Measurements from ENCODE around the gene NABP1. TPM values are rescaled to one million over a fixed set of nuclear protein-coding genes. Genes with fewer than 3 reads are reported as not detected.
A peak's percentile ranks its signal among the peaks of the same experiment; 100 is the strongest.

NABP1 gene
- total RNA-seq, 1 experiment from 2014 or later = 96.3 TPM

DNA sequence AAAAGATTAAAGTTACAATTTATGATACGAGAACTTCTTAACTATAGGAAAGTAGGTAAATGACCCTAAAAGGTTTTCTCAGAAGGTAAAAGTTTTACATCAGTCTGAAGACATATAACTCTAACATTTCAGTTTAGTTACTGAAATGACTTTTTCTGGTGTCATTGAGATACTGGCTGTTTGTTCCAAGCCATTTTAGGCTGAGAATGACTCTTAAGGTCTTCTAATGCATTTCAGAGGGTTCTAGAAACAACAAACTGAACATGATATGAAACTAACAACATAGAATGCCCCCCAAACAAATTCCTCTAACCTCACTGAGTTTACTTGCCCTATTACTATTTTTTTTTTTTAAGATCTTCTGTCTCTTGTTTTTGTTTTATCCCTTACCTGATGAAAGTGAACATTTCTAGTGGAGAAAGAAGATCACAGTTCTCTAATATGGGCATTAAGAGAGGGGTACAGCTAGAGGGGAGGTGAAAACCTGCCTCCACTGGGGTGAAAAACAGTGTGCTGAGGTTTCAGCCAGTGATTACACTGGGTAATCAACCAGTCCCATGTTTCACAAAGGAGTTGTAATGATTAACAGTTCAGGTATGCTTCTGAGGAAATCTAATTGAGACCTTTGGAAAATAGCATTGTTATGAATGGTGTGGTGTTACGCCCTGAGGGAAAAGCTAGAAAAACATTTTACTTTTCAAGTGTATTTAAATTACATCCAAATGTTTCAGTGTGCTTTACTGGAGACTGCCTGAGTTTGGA is 11.2 kb downstream of the NABP1 start:
- Mint-ChIP-seq H3K36me3 (ENCODE audit: insufficient read depth, unreplicated experiment) (peaks cover 57% of the 10 kb centered on the region), H3K27ac (ENCODE audit: low read depth, unreplicated experiment) (peak overlapping the region; percentile 91), H3K4me3 (ENCODE audit: unreplicated experiment) (peak overlapping the region; percentile 5), H3K27me3 (ENCODE audit: insufficient read depth, unreplicated experiment) (no peaks in the 10 kb centered on the region), H3K4me1 (ENCODE audit: insufficient read depth, unreplicated experiment) (peaks cover 28% of the 10 kb centered on the region), H3K9me3 (ENCODE audit: unreplicated experiment) (no peaks in the 10 kb centered on the region)
- BruUV-seq (replicated peaks) = TSS peak; percentile 91
- peak; percentile 87 for DNase-seq (ENCODE audit: unreplicated experiment)
- CTCF ChIA-PET = interaction anchor here (0.6 to 1.3 kb wide), 12 partner anchors 9 to 142 kb away, joined by 3 to 12 read pairs (median 3); no protein-coding TSS in a partner anchor
- TF ChIP-seq, protein P1, sequence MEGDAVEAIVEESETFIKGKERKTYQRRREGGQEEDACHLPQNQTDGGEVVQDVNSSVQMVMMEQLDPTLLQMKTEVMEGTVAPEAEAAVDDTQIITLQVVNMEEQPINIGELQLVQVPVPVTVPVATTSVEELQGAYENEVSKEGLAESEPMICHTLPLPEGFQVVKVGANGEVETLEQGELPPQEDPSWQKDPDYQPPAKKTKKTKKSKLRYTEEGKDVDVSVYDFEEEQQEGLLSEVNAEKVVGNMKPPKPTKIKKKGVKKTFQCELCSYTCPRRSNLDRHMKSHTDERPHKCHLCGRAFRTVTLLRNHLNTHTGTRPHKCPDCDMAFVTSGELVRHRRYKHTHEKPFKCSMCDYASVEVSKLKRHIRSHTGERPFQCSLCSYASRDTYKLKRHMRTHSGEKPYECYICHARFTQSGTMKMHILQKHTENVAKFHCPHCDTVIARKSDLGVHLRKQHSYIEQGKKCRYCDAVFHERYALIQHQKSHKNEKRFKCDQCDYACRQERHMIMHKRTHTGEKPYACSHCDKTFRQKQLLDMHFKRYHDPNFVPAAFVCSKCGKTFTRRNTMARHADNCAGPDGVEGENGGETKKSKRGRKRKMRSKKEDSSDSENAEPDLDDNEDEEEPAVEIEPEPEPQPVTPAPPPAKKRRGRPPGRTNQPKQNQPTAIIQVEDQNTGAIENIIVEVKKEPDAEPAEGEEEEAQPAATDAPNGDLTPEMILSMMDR (IDR thresholded peaks at IDR 0.05; ENCODE audit: unreplicated experiment) = no peak
- intact Hi-C loops (cut with micrococcal nuclease) = loop anchor here (1.0 kb wide), 1 partner anchor 9 kb away; no protein-coding TSS in a partner anchor
- POLR2A ChIA-PET = interaction anchor here (0.7 to 2.8 kb wide), 17 partner anchors 8 to 158 kb away, joined by 3 to 28 read pairs (median 4); partner anchors contain the start of genes CAVIN2 and NABP1

DNA sequence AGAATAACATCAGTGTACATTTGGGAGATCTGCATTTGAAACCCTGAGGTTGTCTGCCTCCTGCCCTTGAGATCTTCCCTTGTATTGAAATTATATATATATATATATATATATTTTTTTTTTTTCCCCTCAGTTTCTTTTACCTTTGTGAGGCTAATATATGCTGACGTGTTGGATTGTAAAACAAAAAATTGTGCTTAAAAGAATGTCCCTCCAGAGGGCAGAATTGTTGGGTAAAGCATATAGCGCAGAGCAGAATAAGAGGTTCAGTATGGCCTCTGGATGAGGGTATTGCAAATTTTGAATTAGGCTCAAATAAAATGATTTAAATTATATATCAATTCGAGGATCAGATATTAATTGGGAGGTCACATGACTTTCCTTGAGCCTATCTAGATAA is 12.4 kb downstream of the NABP1 start:
- no peak for DNase-seq (ENCODE audit: unreplicated experiment)
- H3K9me3 Mint-ChIP-seq (ENCODE audit: unreplicated experiment) = no peaks in the 10 kb centered on the region
- H3K4me1 Mint-ChIP-seq (ENCODE audit: insufficient read depth, unreplicated experiment) = peaks cover 28% of the 10 kb centered on the region
- intact Hi-C loops (cut with micrococcal nuclease) = loop anchor here (5.0 kb wide), 2 partner anchors 157 to 472 kb away; partner anchors contain the start of gene CAVIN2
- TF ChIP-seq, protein P1 (IDR thresholded peaks at IDR 0.05; ENCODE audit: unreplicated experiment) = no peak
- ChIA-PET CTCF (interaction anchor here (0.9 to 1.1 kb wide), 2 partner anchors 123 to 129 kb away, joined by 4 to 12 read pairs; no protein-coding TSS in a partner anchor), POLR2A (interaction anchor here (1.5 to 2.8 kb wide), 6 partner anchors 10 to 124 kb away, joined by 8 to 28 read pairs (median 13); partner anchors contain the start of gene NABP1)
- peaks cover 46% of the 10 kb centered on the region for H3K36me3 Mint-ChIP-seq (ENCODE audit: insufficient read depth, unreplicated experiment)
- H3K27me3 Mint-ChIP-seq (ENCODE audit: insufficient read depth, unreplicated experiment) = no peaks in the 10 kb centered on the region
- no peak overlapping the region for H3K4me3 Mint-ChIP-seq (ENCODE audit: unreplicated experiment)
- H3K27ac Mint-ChIP-seq (ENCODE audit: low read depth, unreplicated experiment) = peak overlapping the region; percentile 72
- BruUV-seq (replicated peaks) = no TSS peak

DNA sequence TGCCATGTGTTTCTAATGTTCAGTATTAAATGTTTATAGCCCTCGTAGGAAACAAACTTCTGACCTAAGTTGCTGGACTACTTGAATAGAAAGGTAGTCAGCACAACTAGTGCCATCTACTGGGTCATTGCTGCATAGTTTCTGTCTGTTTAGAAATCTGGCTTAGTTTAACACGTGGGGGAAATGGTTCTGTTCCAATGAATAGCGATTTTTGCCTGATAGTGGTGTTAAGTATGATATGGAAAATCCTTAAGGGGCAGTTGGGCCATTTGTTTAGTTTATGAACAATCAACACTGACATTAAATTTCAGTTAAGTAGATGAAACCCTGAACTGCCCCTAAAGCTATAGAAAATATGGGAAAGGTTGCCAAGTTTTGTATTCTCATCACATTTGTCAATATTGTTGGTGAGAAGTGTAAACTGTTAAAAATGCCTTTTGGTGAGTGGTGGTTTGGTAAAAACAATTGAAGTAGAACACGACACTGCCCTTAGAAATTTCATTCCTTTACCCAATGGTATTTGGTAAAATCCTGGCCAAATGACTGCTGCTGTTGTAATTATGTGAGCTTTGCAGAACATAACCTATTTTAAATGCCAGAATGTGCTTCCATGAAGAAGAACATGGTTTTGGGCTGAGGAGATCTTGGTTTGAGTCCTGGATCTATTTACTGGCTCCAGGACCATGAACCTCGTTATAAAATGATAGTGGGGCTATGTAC is 13.2 kb downstream of the NABP1 start:
- ChIA-PET POLR2A (interaction anchor here (0.7 to 3.1 kb wide), 16 partner anchors 14 to 471 kb away, joined by 3 to 15 read pairs (median 4); partner anchors contain the start of gene NABP1), CTCF (interaction anchor here (0.5 to 2.5 kb wide), 27 partner anchors 10 to 634 kb away, joined by 3 to 29 read pairs (median 4); no protein-coding TSS in a partner anchor)
- DNase-seq (ENCODE audit: unreplicated experiment) = peak; percentile 77
- Mint-ChIP-seq H3K9me3 (ENCODE audit: unreplicated experiment) (no peaks in the 10 kb centered on the region), H3K4me1 (ENCODE audit: insufficient read depth, unreplicated experiment) (peaks cover 34% of the 10 kb centered on the region), H3K27ac (ENCODE audit: low read depth, unreplicated experiment) (peak overlapping the region; percentile 72), H3K27me3 (ENCODE audit: insufficient read depth, unreplicated experiment) (no peaks in the 10 kb centered on the region), H3K36me3 (ENCODE audit: insufficient read depth, unreplicated experiment) (peaks cover 37% of the 10 kb centered on the region), H3K4me3 (ENCODE audit: unreplicated experiment) (peak overlapping the region; percentile 32)
- intact Hi-C loops (cut with micrococcal nuclease) = loop anchor here (1.0 to 5.0 kb wide), 4 partner anchors 120 to 471 kb away; partner anchors contain the start of gene CAVIN2
- no TSS peak for BruUV-seq (replicated peaks)
- TF ChIP-seq, protein P1 (IDR thresholded peaks at IDR 0.05; ENCODE audit: unreplicated experiment) = peak; percentile 66
